SIG-M5 treated with dmso at 0.1 percent for 504 hours (cell line): ENCODE results near the gene DIPK1A.

Experiments
- DNase-seq: peaks from one replicate; lab custom pipeline; 2025; ENCODE audit not compliant: unreplicated experiment; lab: John Stamatoyannopoulos, UW

The DIPK1A gene

GRCh38 chr1:92961131-92961895 is at the start of gene DIPK1A:
DIPK1A (minus strand) TSS chr1:92961462; CDS start chr1:92961429, 33 bp downstream.
- DNase-seq: peak; percentile 26

- DNase-seq: no peak
Observed at GRCh38 chr1:93007941-93008577, 46.8 kb upstream of the DIPK1A start.

- DNase-seq: no peak
Observed at GRCh38 chr1:93005252-93005598, 44.0 kb upstream of the DIPK1A start.

- DNase-seq: no peak
Observed at GRCh38 chr1:93004566-93005251, 43.4 kb upstream of the DIPK1A start.

GRCh38 chr1:93003981-93004380 is 42.7 kb upstream of the DIPK1A start:
- no peak for DNase-seq

GRCh38 chr1:93002781-93003180 is 41.5 kb upstream of the DIPK1A start:
- DNase-seq: peak; percentile 17

GRCh38 chr1:93001893-93002292 is 40.6 kb upstream of the DIPK1A start:
- no peak for DNase-seq

GRCh38 chr1:93000751-93001175 is 39.5 kb upstream of the DIPK1A start:
- DNase-seq: no peak

GRCh38 chr1:93000291-93000690 is 39.0 kb upstream of the DIPK1A start:
- DNase-seq: no peak

GRCh38 chr1:92998821-92999220 is 37.6 kb upstream of the DIPK1A start:
- DNase-seq: no peak

GRCh38 chr1:92995441-92996430 is 34.5 kb upstream of the DIPK1A start:
- DNase-seq: no peak

- DNase-seq: peak; percentile 61
Observed at GRCh38 chr1:92994105-92994712, 32.9 kb upstream of the DIPK1A start.

- no peak for DNase-seq
Observed at GRCh38 chr1:92993581-92993980, 32.3 kb upstream of the DIPK1A start.

GRCh38 chr1:92992877-92993276 is 31.6 kb upstream of the DIPK1A start:
- no peak for DNase-seq

GRCh38 chr1:92992054-92992453 is 30.8 kb upstream of the DIPK1A start:
- DNase-seq: no peak

GRCh38 chr1:92990828-92991227 is 29.6 kb upstream of the DIPK1A start:
- no peak for DNase-seq

GRCh38 chr1:92989936-92990583 is 28.8 kb upstream of the DIPK1A start:
- DNase-seq: no peak

GRCh38 chr1:92989253-92989652 is 28.0 kb upstream of the DIPK1A start:
- no peak for DNase-seq

- DNase-seq: no peak
Observed at GRCh38 chr1:92987462-92987861, 26.2 kb upstream of the DIPK1A start.

GRCh38 chr1:92985101-92985500 is 23.8 kb upstream of the DIPK1A start:
- no peak for DNase-seq
